Spleen (tissue), 11 donors: ENCODE results near the gene PPP2R3A. TPM values are rescaled to one million over a fixed set of nuclear protein-coding genes. Genes with fewer than 3 reads are reported as not detected.

Experiments
- DNase-seq: peaks from one replicate; pipeline ENCODE4 v3.0.0-alpha.2; 2020
- H3K27ac ChIP-seq, 8 donors: fragments of 200-600 bp; sonication (generic) in 7 of 8; 1 replicate in 4 of 8; 2 replicates in 4 of 8; pipeline versions ENCODE4 v1.5.0 to v1.8.0; 2016 to 2021; ENCODE audit warnings: inconsistent platforms in 4 of 8, mild to moderate bottlenecking in 4 of 8, moderate library complexity in 1 of 8
- H3K27me3 ChIP-seq, 7 donors: fragments of 200-600 bp; sonication (generic) in 6 of 7; replicated peaks in 1 of 7; 1 replicate in 4 of 7; 2 replicates in 3 of 7; pipeline versions ENCODE4 v1.5.0 to v1.8.0; 2016 to 2021; ENCODE audit warnings: inconsistent platforms in 3 of 7, mild to moderate bottlenecking in 1 of 7
- H3K36me3 ChIP-seq, 6 donors: fragments of 200-600 bp; sonication (generic) in 5 of 6; 1 replicate in 4 of 6; 2 replicates in 2 of 6; pipeline versions ENCODE4 v1.5.0 to v1.8.0; 2016 to 2021; ENCODE audit warnings: inconsistent platforms in 2 of 6
- H3K4me1 ChIP-seq, 6 donors: fragments of 200-600 bp; sonication (generic) in 5 of 6; 1 replicate in 3 of 6; 2 replicates in 3 of 6; pipeline versions ENCODE4 v1.5.0 to v1.8.0; 2016 to 2021; ENCODE audit warnings: inconsistent platforms in 3 of 6
- H3K4me3 ChIP-seq, 8 donors: fragments of 200-600 bp; sonication (generic) in 7 of 8; 1 replicate in 4 of 8; 2 replicates in 4 of 8; pipeline versions ENCODE4 v1.5.0 to v1.8.0; 2016 to 2021; ENCODE audit warnings: inconsistent platforms in 4 of 8, mild to moderate bottlenecking in 4 of 8, moderate library complexity in 2 of 8
- H3K9me3 ChIP-seq, 8 donors: fragments of 200-600 bp; sonication (generic) in 7 of 8; 1 replicate in 4 of 8; 2 replicates in 4 of 8; pipeline versions ENCODE4 v1.5.0 to v1.8.0; 2016 to 2021; ENCODE audit warnings: inconsistent platforms in 4 of 8
- CTCF ChIP-seq, 11 experiments: fragments of 200-600 bp in 7 of 11; fragments of 450-650 bp in 4 of 11; sonication (generic) in 4 of 11; IDR thresholded peaks in 8 of 11; conservative IDR thresholded peaks in 3 of 11; 1 replicate in 7 of 11; 2 replicates in 4 of 11; pipeline versions ENCODE4 v1.4.0 to v1.8.0; 2016 to 2021; ENCODE audit warnings: antibody characterized with exemption in 11 of 11, inconsistent platforms in 4 of 11, mild to moderate bottlenecking in 1 of 11
- POLR2A ChIP-seq, 3 donors: fragments of 450-650 bp; IDR thresholded peaks; one replicate each; pipeline ENCODE4 v1.5.1; 2017; ENCODE audit warnings: antibody characterized with exemption in 3 of 3, mild to moderate bottlenecking in 1 of 3
- POLR2AphosphoS5 ChIP-seq, 3 donors: sonication (generic); formaldehyde crosslinking; IDR thresholded peaks; one replicate each; pipeline ENCODE4 v1.5.1; 2017; ENCODE audit warnings: antibody characterized with exemption in 3 of 3
- WGBS, 5 donors: extraction: QIAGEN DNeasy Blood & Tissue Kit in 3 of 5; methylation state at CpG; one replicate each; pipeline versions ENCODE4 v1.1.5 to v1.1.7; 2013 to 2018; 5-methylcytosine and 5-hydroxymethylcytosine counted together
- intact Hi-C: fragments of 100-400 bp; cut with DNase I; formaldehyde crosslinking; loops from one replicate; pipeline ENCODE4 v1.15.0; 2023; ENCODE audit warnings: low total_unique reads
- polyA plus RNA-seq, 3 donors: library from polyadenylated mRNA; stranded (reverse); fragments of 200-250 nt; gene quantifications; one replicate each; pipeline ENCODE4 v1.2.1, GENCODE V29; 2013
- total RNA-seq, 7 donors: library from RNA; depleted of rRNA in 3 of 7; stranded (reverse); fragments of >200 nt in 3 of 7; fragmentation: NEBNext Ultra II Directional in 4 of 7; extraction: Animal tissue kit (Norgen Biotek cat#: 25700) in 4 of 7; gene quantifications; one replicate each; pipeline versions ENCODE4 v1.1.0 to v1.2.1, GENCODE V29; 2016 to 2021
- donor health status: healthy with polysubstance abuse.
- donor health status: DM: no; HTN: no; CAD: no; lungs with moderate emphysema.
- donor health status: DM: no; HTN: no; CAD: no.
- donor health status: Bipolar disorder and iron deficiency.
- donor health status: healthy.
- donor health status: DM: no; HTN: no; CAD: no.
- donor health status: DM: yes; HTN: yes; CAD: no.

Gene PPP2R3A
- total and polyA plus RNA-seq, 10 donors = 0.24 to 5.9 (median 3.1) TPM

DNA sequence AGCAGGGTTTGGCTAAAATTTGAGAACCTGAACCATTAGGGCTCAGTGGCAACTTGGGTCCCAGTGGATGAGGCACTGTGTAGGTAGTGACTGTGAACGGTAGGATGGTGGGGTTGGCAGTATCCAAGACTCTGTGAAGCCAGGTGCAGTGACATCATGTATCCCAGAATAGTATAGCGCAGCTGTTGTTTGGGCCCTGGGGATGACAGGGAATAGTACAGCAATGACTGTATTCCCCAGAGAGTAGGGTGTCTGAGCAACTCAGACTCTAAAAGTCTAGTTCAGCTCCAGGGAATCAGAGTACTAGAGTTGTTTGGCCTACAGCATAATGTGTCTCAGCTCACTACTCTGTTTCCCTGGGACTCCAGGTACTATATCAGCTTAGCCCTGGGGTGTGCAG lies 20.7 kb upstream of the PPP2R3A start:
- H3K4me1 ChIP-seq = no peaks in the 10 kb centered on the region
- intact Hi-C loops = no loop called here

GRCh38 chr3:135950941-135951340 lies 14.6 kb upstream of the PPP2R3A start:
- no peak for TF ChIP-seq POLR2AphosphoS5 (IDR thresholded peaks at IDR 0.05)
- TF ChIP-seq POLR2A (IDR thresholded peaks at IDR 0.05) = no peak
- TF ChIP-seq CTCF (IDR thresholded peaks at IDR 0.05 in 8 of 11, conservative IDR thresholded peaks at IDR 0.05 in 3 of 11) = no peak
- Histone ChIP-seq H3K4me3 (no peak overlapping the region), H3K36me3 (no peaks in the 10 kb centered on the region), H3K27me3 (no peaks in the 10 kb centered on the region), H3K9me3 (peaks cover 0 to 18% (median 13%) of the 10 kb centered on the region in 8 donors), H3K27ac (no peak overlapping the region), H3K4me1 (no peaks in the 10 kb centered on the region)
- DNase-seq = no peak
- 81 to 93% (median 87%) methylated on average over 2 of the region's 2 CpGs for WGBS, 5 donors
- intact Hi-C loops = no loop called here

More for the DNA sequence above, 20.7 kb upstream of the PPP2R3A start:
- Histone ChIP-seq H3K4me3 (no peak overlapping the region), H3K9me3 (peaks cover 0 to 7% (median 2%) of the 10 kb centered on the region in 8 donors), H3K36me3 (no peaks in the 10 kb centered on the region), H3K27me3 (peaks cover 0 to 13% (median 0%) of the 10 kb centered on the region in 7 donors), H3K27ac (no peak overlapping the region)
- no peak for DNase-seq
- WGBS, 5 donors = 76 to 100% (median 81%) methylated on average over 2 of the region's 2 CpGs
- no peak for TF ChIP-seq CTCF (IDR thresholded peaks at IDR 0.05 in 8 of 11, conservative IDR thresholded peaks at IDR 0.05 in 3 of 11)
- no peak for TF ChIP-seq POLR2AphosphoS5 (IDR thresholded peaks at IDR 0.05)
- TF ChIP-seq POLR2A (IDR thresholded peaks at IDR 0.05) = no peak

DNA sequence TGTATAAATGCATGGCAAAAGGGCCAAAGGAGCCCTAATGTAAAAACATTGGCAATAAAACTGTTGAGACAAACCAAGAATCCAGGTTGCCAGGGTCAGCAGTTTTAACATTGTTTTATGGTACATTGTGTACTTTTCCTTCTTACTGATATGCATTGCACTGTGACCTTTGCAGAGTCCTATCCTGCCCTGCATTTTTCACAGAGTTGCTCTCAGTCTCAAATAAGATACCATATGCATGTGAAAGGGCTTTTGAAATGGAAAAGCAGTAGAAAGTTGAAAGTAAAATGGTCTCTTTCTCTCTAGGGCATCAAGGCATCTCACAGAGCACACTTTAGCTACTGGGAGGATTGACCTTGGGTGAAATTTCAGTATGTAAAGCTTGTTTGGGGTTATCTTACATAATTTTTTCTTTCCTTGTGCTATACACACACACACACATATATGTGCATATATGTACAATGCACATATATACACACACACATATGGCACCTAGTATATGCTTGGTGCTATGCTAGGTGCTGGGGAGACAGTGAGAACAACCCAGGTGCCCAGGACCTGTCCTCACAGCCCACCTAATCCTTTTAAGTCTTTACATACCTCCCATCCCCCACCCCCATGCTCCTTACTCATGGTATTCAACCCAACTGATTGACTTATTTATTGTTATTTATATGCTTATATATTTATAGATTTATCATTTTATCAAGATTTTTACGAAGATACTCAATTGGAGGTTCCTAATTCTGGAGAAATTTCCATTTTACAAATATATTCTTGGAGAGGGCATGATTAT lies 1.2 kb upstream of the PPP2R3A start:
- peaks cover 4 to 29% (median 26%) of the 10 kb centered on the region in 8 donors for H3K9me3 ChIP-seq
- H3K4me3 ChIP-seq = no peak overlapping the region
- intact Hi-C loops = no loop called here
- H3K36me3 ChIP-seq = no peaks in the 10 kb centered on the region
- H3K4me1 ChIP-seq = peaks cover 6 to 21% (median 17%) of the 10 kb centered on the region in 6 donors
- H3K27me3 ChIP-seq = peaks cover 0 to 42% (median 12%) of the 10 kb centered on the region in 7 donors
- DNase-seq = no peak
- H3K27ac ChIP-seq = no peak overlapping the region
- 90 to 94% (median 92%) methylated on average over 1 of the region's 1 CpG for WGBS, 5 donors
- TF ChIP-seq POLR2AphosphoS5 (IDR thresholded peaks at IDR 0.05) (no peak), POLR2A (IDR thresholded peaks at IDR 0.05) (no peak), CTCF (IDR thresholded peaks at IDR 0.05 in 8 of 11, conservative IDR thresholded peaks at IDR 0.05 in 3 of 11) (no peak)

- Histone ChIP-seq H3K4me1 (peaks cover 6 to 21% (median 17%) of the 10 kb centered on the region in 6 donors), H3K36me3 (no peaks in the 10 kb centered on the region), H3K4me3 (peak overlapping the region; percentile 61 to 77 (median 73)), H3K27me3 (peaks cover 0 to 42% (median 12%) of the 10 kb centered on the region in 7 donors), H3K27ac (peak overlapping the region in 6 of 8 donors; percentile 78 to 86 (median 82)), H3K9me3 (peaks cover 2 to 21% (median 18%) of the 10 kb centered on the region in 8 donors)
- no peak for DNase-seq
- intact Hi-C loops = no loop called here
- WGBS, 5 donors = 14 to 38% (median 18%) methylated on average over 16 of the region's 16 CpGs
- no peak for TF ChIP-seq CTCF (IDR thresholded peaks at IDR 0.05 in 8 of 11, conservative IDR thresholded peaks at IDR 0.05 in 3 of 11)
These were observed 411 bp upstream of the PPP2R3A start for GRCh38 chr3:135965129-135965505.
